Peyer's patch (tissue), 4 donors: ENCODE results near the gene TM9SF4. TPM values are rescaled to one million over a fixed set of nuclear protein-coding genes. Genes with fewer than 3 reads are reported as not detected.

Experiments used
- DNase-seq, 3 donors: peaks; one replicate each; pipeline ENCODE4 v3.0.0-alpha.2; 2017 to 2019
- H3K27ac ChIP-seq, 4 donors: fragments of 200-600 bp; sonication (generic); one replicate each; pipeline ENCODE4 v1.5.1; 2016 to 2019
- H3K27me3 ChIP-seq, 2 donors: fragments of 200-600 bp; sonication (generic); one replicate each; pipeline ENCODE4 v1.5.1; 2019
- H3K36me3 ChIP-seq, 3 donors: fragments of 200-600 bp; sonication (generic); one replicate each; pipeline ENCODE4 v1.5.1; 2016 to 2019
- H3K4me1 ChIP-seq, 4 donors: fragments of 200-600 bp; sonication (generic); one replicate each; pipeline ENCODE4 v1.5.1; 2016 to 2019
- H3K4me3 ChIP-seq, 4 donors: fragments of 200-600 bp; sonication (generic); 1 replicate in 3 of 4; 2 replicates in 1 of 4; pipeline ENCODE4 v1.5.1; 2016 to 2019; ENCODE audit warnings: mild to moderate bottlenecking in 1 of 4
- H3K9me3 ChIP-seq, 4 donors: fragments of 200-600 bp; sonication (generic); one replicate each; pipeline ENCODE4 v1.5.1; 2016 to 2019; ENCODE audit warnings: mild to moderate bottlenecking in 1 of 4
- POLR2A ChIP-seq, 2 donors: fragments of 450-650 bp; IDR thresholded peaks; one replicate each; pipeline ENCODE4 v1.5.1; 2017; ENCODE audit warnings: antibody characterized with exemption in 2 of 2, mild to moderate bottlenecking in 2 of 2, moderate library complexity in 2 of 2
- total RNA-seq, 4 donors: library from RNA; depleted of rRNA; stranded (reverse); fragments of >200 nt; gene quantifications; one replicate each; pipeline ENCODE4 v1.1.0, GENCODE V29; 2016
- TF ChIP-seq, protein P1 (sequence below), 6 experiments: fragments of 450-650 bp in 4 of 6; fragments of 200-600 bp in 2 of 6; sonication (generic) in 1 of 6; IDR thresholded peaks; one replicate each; pipeline ENCODE4 v1.5.1; 2017 to 2019; ENCODE audit warnings: antibody characterized with exemption in 6 of 6, mild to moderate bottlenecking in 3 of 6, moderate library complexity in 1 of 6

Gene TM9SF4
- total RNA-seq, 4 donors from 2014 or later = 28.9 to 59.5 (median 45.5) TPM

DNA sequence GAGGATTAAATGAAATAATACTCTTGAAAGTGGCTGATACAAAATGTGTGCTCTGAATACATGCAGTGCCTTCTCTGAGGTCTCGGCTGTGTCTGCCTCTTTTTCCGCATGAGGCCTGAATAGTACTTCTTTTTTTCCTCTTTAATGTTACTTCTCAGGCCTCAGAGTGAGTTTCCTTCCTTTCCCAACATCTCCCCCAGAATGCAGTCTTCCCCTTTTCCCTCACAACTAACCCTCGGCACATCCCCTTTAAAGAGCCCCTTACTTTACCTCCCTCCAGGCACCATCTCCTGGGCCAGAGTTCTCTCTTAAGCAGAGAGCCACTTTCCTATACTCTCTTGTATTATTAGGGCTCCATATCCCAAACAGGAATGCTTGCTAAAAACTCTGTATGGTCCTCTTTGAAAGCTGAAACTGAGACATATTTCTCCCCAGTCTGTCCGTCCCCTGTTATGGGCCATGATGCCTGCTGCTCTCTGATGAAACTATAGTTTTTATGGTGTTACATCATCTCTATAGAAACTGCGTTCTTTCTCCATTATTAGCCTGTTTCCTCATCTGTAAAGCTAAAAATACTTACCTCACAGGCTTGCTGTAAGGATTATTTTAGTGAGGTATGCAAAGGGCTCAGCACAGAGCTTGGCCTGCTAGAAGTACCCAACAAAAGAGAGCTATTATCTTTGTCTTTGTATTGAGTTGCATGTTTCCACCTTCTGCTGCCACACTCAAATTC, 95.8 kb downstream of the TM9SF4 start:
- peaks cover 7 to 71% (median 13%) of the 10 kb centered on the region in 4 donors for H3K4me1 ChIP-seq
- H3K9me3 ChIP-seq = no peaks in the 10 kb centered on the region
- peak overlapping the region in 2 of 4 donors; percentile 91 to 94 for H3K4me3 ChIP-seq
- no peak for DNase-seq
- no peaks in the 10 kb centered on the region for H3K27me3 ChIP-seq
- TF ChIP-seq POLR2A (IDR thresholded peaks at IDR 0.05) = no peak
- TF ChIP-seq, protein P1, sequence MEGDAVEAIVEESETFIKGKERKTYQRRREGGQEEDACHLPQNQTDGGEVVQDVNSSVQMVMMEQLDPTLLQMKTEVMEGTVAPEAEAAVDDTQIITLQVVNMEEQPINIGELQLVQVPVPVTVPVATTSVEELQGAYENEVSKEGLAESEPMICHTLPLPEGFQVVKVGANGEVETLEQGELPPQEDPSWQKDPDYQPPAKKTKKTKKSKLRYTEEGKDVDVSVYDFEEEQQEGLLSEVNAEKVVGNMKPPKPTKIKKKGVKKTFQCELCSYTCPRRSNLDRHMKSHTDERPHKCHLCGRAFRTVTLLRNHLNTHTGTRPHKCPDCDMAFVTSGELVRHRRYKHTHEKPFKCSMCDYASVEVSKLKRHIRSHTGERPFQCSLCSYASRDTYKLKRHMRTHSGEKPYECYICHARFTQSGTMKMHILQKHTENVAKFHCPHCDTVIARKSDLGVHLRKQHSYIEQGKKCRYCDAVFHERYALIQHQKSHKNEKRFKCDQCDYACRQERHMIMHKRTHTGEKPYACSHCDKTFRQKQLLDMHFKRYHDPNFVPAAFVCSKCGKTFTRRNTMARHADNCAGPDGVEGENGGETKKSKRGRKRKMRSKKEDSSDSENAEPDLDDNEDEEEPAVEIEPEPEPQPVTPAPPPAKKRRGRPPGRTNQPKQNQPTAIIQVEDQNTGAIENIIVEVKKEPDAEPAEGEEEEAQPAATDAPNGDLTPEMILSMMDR (IDR thresholded peaks at IDR 0.05) = no peak
- peak overlapping the region; percentile 20 to 97 (median 92) for H3K27ac ChIP-seq
- H3K36me3 ChIP-seq = peaks cover 0 to 22% (median 0%) of the 10 kb centered on the region in 3 donors

DNA sequence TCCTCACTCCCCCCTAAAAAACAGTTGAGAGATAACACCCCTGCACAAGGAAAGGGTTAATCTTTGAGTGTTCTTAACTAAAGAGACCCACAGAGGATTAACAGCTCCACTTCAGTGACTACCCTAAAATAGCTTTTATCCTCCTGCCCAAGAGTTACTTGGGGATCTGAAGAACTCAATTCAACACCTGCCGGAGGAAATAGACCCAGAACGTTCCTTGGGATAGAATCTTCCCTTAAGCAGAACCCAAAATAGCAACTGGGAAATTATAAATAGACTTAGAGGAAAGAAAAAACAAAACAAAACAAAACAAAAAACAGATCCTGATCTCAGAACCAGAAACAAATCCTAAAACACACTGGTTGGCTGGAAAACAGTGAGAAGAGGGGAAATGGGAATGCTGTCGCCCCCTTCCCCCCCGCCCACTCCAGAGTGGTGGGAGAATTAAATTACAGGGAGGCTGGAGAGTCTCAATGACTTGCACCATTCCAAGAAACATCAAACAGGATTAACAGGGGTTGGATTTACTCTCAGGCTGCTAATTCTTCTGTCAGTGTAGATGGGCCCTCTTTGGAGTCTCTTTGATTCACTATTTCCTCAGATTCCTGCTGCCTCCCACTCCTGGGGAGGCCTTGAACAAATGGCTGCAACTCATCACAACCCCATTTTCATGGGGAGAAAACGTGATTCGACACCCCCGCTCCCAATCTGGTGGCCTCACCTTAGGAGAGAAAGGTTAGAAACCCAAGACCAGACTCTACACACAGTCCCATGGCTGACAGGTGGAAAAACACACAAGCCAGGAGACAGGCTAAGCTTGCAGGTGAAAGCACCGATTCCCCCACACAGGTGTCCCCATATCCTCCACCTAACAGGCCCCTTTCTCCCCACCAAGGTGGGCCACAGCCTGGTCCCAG, 96.6 kb downstream of the TM9SF4 start:
- H3K4me3 ChIP-seq = peak overlapping the region; percentile 91 to 99 (median 94)
- H3K36me3 ChIP-seq = peaks cover 0 to 22% (median 0%) of the 10 kb centered on the region in 3 donors
- peak overlapping the region; percentile 86 to 97 (median 92) for H3K27ac ChIP-seq
- H3K27me3 ChIP-seq = no peaks in the 10 kb centered on the region
- TF ChIP-seq, protein P1 (IDR thresholded peaks at IDR 0.05) = no peak
- TF ChIP-seq POLR2A (IDR thresholded peaks at IDR 0.05) = no peak
- H3K9me3 ChIP-seq = no peaks in the 10 kb centered on the region
- no peak for DNase-seq
- peaks cover 7 to 73% (median 13%) of the 10 kb centered on the region in 4 donors for H3K4me1 ChIP-seq

DNA sequence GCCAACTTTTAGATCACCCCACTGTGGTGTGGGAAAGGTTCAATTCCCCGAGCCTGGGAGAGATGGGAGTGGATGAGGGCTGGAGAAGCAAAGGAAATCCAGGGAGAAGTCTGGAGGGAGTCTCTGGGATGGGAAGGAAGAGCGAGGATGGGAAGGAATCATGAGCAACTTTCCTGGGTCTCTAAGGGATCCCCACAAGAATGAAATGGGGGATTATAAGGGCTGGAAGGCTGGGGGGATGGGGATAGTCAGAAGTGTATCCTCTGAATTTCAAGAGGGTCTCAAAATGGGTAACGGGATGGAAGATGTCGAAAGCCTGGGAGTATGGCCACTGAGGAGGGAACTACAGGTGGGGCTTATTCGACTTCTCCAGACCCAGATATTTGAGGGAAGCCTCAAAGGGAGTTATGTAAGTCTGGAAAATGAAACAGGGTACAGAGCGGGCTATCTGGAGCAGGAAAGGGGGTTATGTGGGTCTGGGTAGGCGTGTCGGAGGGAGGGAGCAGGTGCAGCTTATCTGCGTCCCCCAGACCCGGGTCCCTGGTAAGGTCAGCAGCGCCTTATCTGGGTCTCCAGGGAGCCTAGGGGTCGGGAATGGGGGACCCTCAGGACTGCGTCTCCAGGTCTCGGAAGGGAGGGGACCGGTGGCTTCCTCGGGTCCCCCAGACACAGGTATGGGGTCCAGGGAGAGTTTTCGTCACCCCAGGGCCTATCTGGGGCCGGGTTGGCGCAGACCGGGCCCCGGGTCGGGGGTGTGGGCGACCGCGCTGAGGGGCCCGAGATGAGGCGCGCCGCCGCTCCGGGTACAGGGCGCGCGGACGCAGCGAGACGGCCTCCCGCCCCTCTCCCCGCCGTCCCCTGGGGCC, 97.5 kb downstream of the TM9SF4 start:
- no peak for DNase-seq
- no peaks in the 10 kb centered on the region for H3K27me3 ChIP-seq
- peak overlapping the region; percentile 86 to 97 (median 92) for H3K27ac ChIP-seq
- H3K4me3 ChIP-seq = peak overlapping the region; percentile 91 to 99 (median 94)
- peaks cover 0 to 21% (median 0%) of the 10 kb centered on the region in 3 donors for H3K36me3 ChIP-seq
- no peaks in the 10 kb centered on the region for H3K9me3 ChIP-seq
- TF ChIP-seq POLR2A (IDR thresholded peaks at IDR 0.05) = no peak
- TF ChIP-seq, protein P1 (IDR thresholded peaks at IDR 0.05) = no peak
- peaks cover 7 to 73% (median 13%) of the 10 kb centered on the region in 4 donors for H3K4me1 ChIP-seq

DNA sequence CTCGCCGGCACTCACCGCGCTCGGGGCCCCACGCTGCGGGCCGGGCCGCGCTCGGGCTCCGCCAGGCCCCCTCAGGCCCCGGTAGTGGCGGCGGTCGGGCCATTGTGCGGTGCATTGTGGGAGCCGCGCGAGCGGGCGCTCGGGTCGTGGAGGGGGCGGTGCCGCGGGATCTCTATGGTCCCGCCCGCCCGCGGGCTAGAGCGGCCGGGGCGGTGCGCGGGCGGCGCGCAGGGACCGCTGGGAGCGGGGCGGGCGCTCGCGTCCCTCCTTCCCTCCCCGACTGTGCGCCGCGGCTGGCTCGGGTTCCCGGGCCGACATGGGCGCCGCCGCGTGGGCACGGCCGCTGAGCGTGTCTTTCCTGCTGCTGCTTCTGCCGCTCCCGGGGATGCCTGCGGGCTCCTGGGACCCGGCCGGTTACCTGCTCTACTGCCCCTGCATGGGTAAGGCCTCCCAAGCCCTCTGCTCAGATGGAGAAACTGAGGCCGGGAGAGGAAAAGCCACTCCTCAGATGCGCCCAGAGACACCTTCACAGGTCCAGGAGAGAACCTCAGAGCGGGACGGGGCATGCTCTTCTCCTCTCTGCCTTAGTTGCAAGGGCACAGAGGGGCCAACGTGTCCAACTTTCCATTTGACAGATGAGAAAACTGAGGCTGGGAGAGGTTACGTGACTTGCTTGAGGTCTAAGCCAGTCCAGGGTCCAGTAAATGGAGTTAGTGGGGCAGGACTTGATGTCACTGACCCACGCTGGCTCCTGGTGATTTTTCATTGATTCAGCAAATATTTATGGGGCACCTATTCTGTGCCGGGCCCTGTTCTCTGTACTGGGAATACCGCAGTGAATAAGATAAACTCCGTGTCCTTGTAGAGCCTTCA, 98.3 kb downstream of the TM9SF4 start, which contains the start of the genes PLAGL2 and POFUT1:
PLAGL2 (minus strand) TSS at position 118 of the 873 bp plus-strand sequence. CDS start 5,565 bp downstream, outside the sequence.
POFUT1 (plus strand) TSS at position 255 of the 873 bp plus-strand sequence; CDS start at position 317, 62 bp downstream.
- DNase-seq = peak; percentile 87 to 94 (median 93)
- H3K27ac ChIP-seq = peak within 1 kb of the TSS; percentile 86 to 97 (median 92)
- peak; percentile 83 to 84 for TF ChIP-seq POLR2A (IDR thresholded peaks at IDR 0.05)
- TF ChIP-seq, protein P1 (IDR thresholded peaks at IDR 0.05) = peak in 3 of 6 experiments; percentile 28 to 39 (median 34)
- H3K4me3 ChIP-seq = peak within 1 kb of the TSS; percentile 91 to 99 (median 94)
- H3K36me3 ChIP-seq = peaks cover 0 to 27% (median 0%) of the 10 kb centered on the region in 3 donors
- no peaks in the 10 kb centered on the region for H3K27me3 ChIP-seq
- no peaks in the 10 kb centered on the region for H3K9me3 ChIP-seq
- peaks cover 5 to 67% (median 13%) of the 10 kb centered on the region in 4 donors for H3K4me1 ChIP-seq
